SW480 (cell line): Measurements from ENCODE around the gene MYH4.

Experiments
- DNase-seq: peaks from one replicate; pipeline ENCODE4 v3.0.0-alpha.2; 2016; ENCODE audit warnings: low spot score

MYH4 gene

GRCh38 chr17:10421900-10422542, 47.3 kb downstream of the MYH4 start, which contains the start of gene MYH8:
MYH8 (minus strand) TSS chr17:10421950; CDS start chr17:10420227, 1,723 bp downstream.
- DNase-seq, result no peak

- no peak for DNase-seq
Observed at GRCh38 chr17:10421211-10421610, 48.1 kb downstream of the MYH4 start.

GRCh38 chr17:10420811-10421210, 48.5 kb downstream of the MYH4 start:
- DNase-seq, result peak; percentile 27

- DNase-seq, result no peak
Observed at GRCh38 chr17:10417431-10417830, 51.9 kb downstream of the MYH4 start.

- no peak for DNase-seq
Observed at GRCh38 chr17:10415161-10415560, 54.2 kb downstream of the MYH4 start.

GRCh38 chr17:10403589-10403988, 65.8 kb downstream of the MYH4 start:
- DNase-seq, result no peak

- no peak for DNase-seq
Observed at GRCh38 chr17:10398352-10398751, 71.0 kb downstream of the MYH4 start.

GRCh38 chr17:10396524-10397163, 72.7 kb downstream of the MYH4 start:
- DNase-seq, result no peak

- DNase-seq, result no peak
Observed at GRCh38 chr17:10394201-10394887, 75.0 kb downstream of the MYH4 start.
